SK-N-SH (cell line): ENCODE results near the gene KLHL35. TPM values are rescaled to one million over a fixed set of nuclear protein-coding genes. Genes with fewer than 3 reads are reported as not detected.

ENCODE experiments used
- CTCF ChIA-PET: fragments of 300-600, 350-600 bp; formaldehyde crosslinking; extraction: SDS; loops from one replicate; lab custom pipeline; 2021; lab: Yijun Ruan, JAX
- POLR2A ChIA-PET: fragments of 350-600 bp; sonication (Branson Sonifier 250); formaldehyde crosslinking; extraction: SDS; loops from one replicate; lab custom pipeline; 2020; ENCODE audit warnings: antibody characterized with exemption, inconsistent platforms; lab: Yijun Ruan, JAX
- DNase-seq: peaks from one replicate; pipeline ENCODE4 v3.0.0; 2012
- H2AFZ ChIP-seq: fragments of 200-600 bp; sonication (generic); 2 replicates; pipeline ENCODE4 v1.8.1; 2016; ENCODE audit warnings: antibody characterized with exemption, mild to moderate bottlenecking, low read depth
- H3F3A ChIP-seq: fragments of 200-600 bp; sonication (generic); replicated peaks from 2 replicates; pipeline ENCODE3; 2016; ENCODE audit warnings: antibody characterized with exemption, mild to moderate bottlenecking; ENCODE audit not compliant: insufficient read depth
- H3K27ac ChIP-seq, 2 experiments: fragments of 200-500 bp in 1 of 2; fragments of 200-600 bp in 1 of 2; sonication (Bioruptor generic) in 1 of 2; sonication (generic), shearing (Covaris generic) in 1 of 2; 2 replicates each; pipeline versions ENCODE4 v1.5.1 to v1.6.1; 2014 to 2016; ENCODE audit warnings: low read depth in 2 of 2, inconsistent platforms in 1 of 2, low read length in 1 of 2, mild to moderate bottlenecking in 1 of 2, mixed read lengths in 1 of 2
- H3K27me3 ChIP-seq: fragments of 200-600 bp; sonication (generic), shearing (Covaris generic); 2 replicates; pipeline ENCODE4 v1.6.1; 2016; ENCODE audit warnings: mixed run types; ENCODE audit not compliant: insufficient read depth
- H3K36me3 ChIP-seq, 2 experiments: fragments of 200-500 bp in 1 of 2; fragments of 200-600 bp in 1 of 2; sonication (Bioruptor generic) in 1 of 2; sonication (generic) in 1 of 2; replicated peaks in 1 of 2; 2 replicates each; pipeline versions ENCODE3 to v1.5.1; 2014 to 2016; ENCODE audit warnings: low read length in 1 of 2, mild to moderate bottlenecking in 1 of 2; ENCODE audit not compliant: insufficient read depth in 2 of 2, control insufficient read depth in 1 of 2
- H3K4me1 ChIP-seq, 2 experiments: fragments of 200-500 bp in 1 of 2; fragments of 200-600 bp in 1 of 2; sonication (Bioruptor generic) in 1 of 2; sonication (generic), shearing (Covaris generic) in 1 of 2; 2 replicates each; pipeline versions ENCODE4 v1.5.1 to v1.6.1; 2014 to 2016; ENCODE audit warnings: low read depth in 1 of 2, low read length in 1 of 2, mixed run types in 1 of 2; ENCODE audit not compliant: insufficient read depth in 2 of 2, control insufficient read depth in 1 of 2
- H3K4me2 ChIP-seq: fragments of 200-600 bp; sonication (generic), shearing (Covaris generic); 2 replicates; pipeline ENCODE4 v1.6.1; 2017; ENCODE audit warnings: mixed run types
- H3K4me3 ChIP-seq, 2 experiments: fragments of 200-500 bp in 1 of 2; fragments of 200-600 bp in 1 of 2; sonication (Bioruptor generic) in 1 of 2; sonication (generic), shearing (Covaris generic) in 1 of 2; 2 replicates each; pipeline versions ENCODE4 v1.5.1 to v1.8.1; 2014 to 2016; ENCODE audit warnings: low read depth in 2 of 2, inconsistent platforms in 1 of 2, low read length in 1 of 2, mild to moderate bottlenecking in 1 of 2, mixed read lengths in 1 of 2, moderate library complexity in 1 of 2
- H3K79me2 ChIP-seq: fragments of 200-600 bp; sonication (generic); 2 replicates; pipeline ENCODE4 v1.8.1; 2017; ENCODE audit warnings: mild to moderate bottlenecking; ENCODE audit not compliant: insufficient read depth
- H3K9ac ChIP-seq: fragments of 200-600 bp; sonication (generic); 2 replicates; pipeline ENCODE4 v1.6.1; 2017; ENCODE audit warnings: mixed run types
- H3K9me2 ChIP-seq: fragments of 200-600 bp; sonication (generic); 2 replicates; pipeline ENCODE4 v1.6.1; 2017; ENCODE audit warnings: mixed run types
- H3K9me3 ChIP-seq: fragments of 200-600 bp; sonication (generic); 2 replicates; pipeline ENCODE4 v1.6.1; 2017; ENCODE audit warnings: mixed run types, mild to moderate bottlenecking, moderate library complexity
- H4K20me1 ChIP-seq: fragments of 200-600 bp; sonication (generic); 2 replicates; pipeline ENCODE4 v1.6.1; 2017; ENCODE audit warnings: mild to moderate bottlenecking, mixed run types; ENCODE audit not compliant: insufficient read depth
- CHD2 ChIP-seq: fragments of 150-350 bp; IDR thresholded peaks from 2 replicates; pipeline ENCODE4 v1.6.1; 2018; ENCODE audit warnings: low read length; ENCODE audit not compliant: partially characterized antibody
- ELF1 ChIP-seq: IDR thresholded peaks from 2 replicates; pipeline ENCODE4 v1.4.0; 2012
- EP300 ChIP-seq, 2 experiments: IDR thresholded peaks; 2 replicates each; pipeline versions ENCODE4 v1.4.0 to v1.6.1; 2012; ENCODE audit warnings: borderline replicate concordance in 1 of 2, low read depth in 1 of 2, low read length in 1 of 2
- FOSL2 ChIP-seq: IDR thresholded peaks from 2 replicates; pipeline ENCODE4 v1.4.0; 2012; ENCODE audit warnings: low read depth, mild to moderate bottlenecking, moderate library complexity, borderline replicate concordance
- FOXJ3 ChIP-seq: sonication (generic); formaldehyde crosslinking; IDR thresholded peaks from 2 replicates; pipeline ENCODE4 v1.5.1; 2020; ENCODE audit warnings: mild to moderate bottlenecking, missing genetic modification reagents
- GABPA ChIP-seq: IDR thresholded peaks from 2 replicates; pipeline ENCODE4 v1.4.0; 2012; ENCODE audit warnings: low read depth, mild to moderate bottlenecking
- MEF2A ChIP-seq: IDR thresholded peaks from 2 replicates; pipeline ENCODE4 v1.4.0; 2012; ENCODE audit warnings: low read depth, borderline replicate concordance
- MXI1 ChIP-seq: IDR thresholded peaks from 2 replicates; pipeline ENCODE4 v1.6.1; 2012; ENCODE audit warnings: mild to moderate bottlenecking, low read depth, low read length, improper control_type of control experiment
- NRF1 ChIP-seq: IDR thresholded peaks from 2 replicates; pipeline ENCODE4 v1.6.1; 2012; ENCODE audit warnings: low read depth, mild to moderate bottlenecking, low read length
- POLR2AphosphoS5 ChIP-seq: IDR thresholded peaks from 2 replicates; pipeline ENCODE4 v1.6.1; 2012; ENCODE audit warnings: low read depth, low read length
- RXRA ChIP-seq: IDR thresholded peaks from 2 replicates; pipeline ENCODE4 v1.4.0; 2012; ENCODE audit warnings: low read depth, mild to moderate bottlenecking, borderline replicate concordance
- SIN3A ChIP-seq: IDR thresholded peaks from 2 replicates; pipeline ENCODE4 v1.6.1; 2012; ENCODE audit warnings: low read depth, mild to moderate bottlenecking, low read length, moderate library complexity, borderline replicate concordance
- SMC3 ChIP-seq: IDR thresholded peaks from 2 replicates; pipeline ENCODE4 v1.6.1; 2012; ENCODE audit warnings: low read depth, low read length, improper control_type of control experiment
- TEAD4 ChIP-seq: IDR thresholded peaks from 2 replicates; pipeline ENCODE4 v1.4.0; 2012; ENCODE audit warnings: mild to moderate bottlenecking, borderline replicate concordance; ENCODE audit not compliant: insufficient read depth
- WGBS: methylation state at CpG from one replicate; pipeline ENCODE4 v1.1.6; 2017; ENCODE audit warnings: low lambda C conversion rate; 5-methylcytosine and 5-hydroxymethylcytosine counted together
- polyA plus RNA-seq, 3 experiments: library from polyadenylated mRNA; depleted of rRNA; stranded (reverse); fragments of >200 nt; gene quantifications; 2 replicates each; pipeline ENCODE4 v1.2.3, GENCODE V29; 2012
- TF ChIP-seq, protein P1 (sequence below): fragments of 150-350 bp; IDR thresholded peaks from 2 replicates; pipeline ENCODE4 v1.6.1; 2017; ENCODE audit warnings: antibody characterized with exemption, low read length, low read depth, borderline replicate concordance
- TF ChIP-seq, protein P2 (sequence below): IDR thresholded peaks from 2 replicates; pipeline ENCODE4 v1.6.1; 2012; ENCODE audit warnings: mild to moderate bottlenecking, low read depth, low read length, moderate library complexity
- TF ChIP-seq, protein P3 (sequence below): IDR thresholded peaks from 2 replicates; pipeline ENCODE4; 2012
- TF ChIP-seq, protein P4 (sequence below): IDR thresholded peaks from 2 replicates; pipeline ENCODE4 v1.4.0; 2012; ENCODE audit warnings: low read depth, borderline replicate concordance

The KLHL35 gene
- polyA plus RNA-seq, 1 of the 3 experiments (the other 2 are of a cell fraction): 1.7 TPM

DNA sequence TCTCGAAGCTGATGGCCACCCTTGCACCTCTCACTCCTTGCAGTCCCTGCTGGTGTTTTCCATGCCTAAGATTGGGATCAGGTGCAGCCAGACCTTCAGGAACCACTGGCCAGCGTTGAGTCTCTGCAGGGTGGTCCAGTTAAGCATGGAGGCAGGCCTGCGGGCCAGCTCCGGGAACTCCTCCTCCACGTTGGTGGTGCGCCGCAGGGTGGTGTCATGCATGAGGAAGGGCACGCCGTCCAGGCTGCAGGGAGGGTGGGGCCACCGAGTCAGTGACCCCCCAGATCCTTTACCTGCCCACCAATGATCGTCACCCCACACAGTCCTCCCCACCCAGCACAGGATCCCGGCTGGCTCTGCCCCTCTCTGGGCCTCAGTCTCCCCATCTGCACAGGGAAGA, 10.0 kb upstream of the KLHL35 start (continued):
- TF ChIP-seq EP300 (IDR thresholded peaks at IDR 0.05; ENCODE audit: borderline replicate concordance in 1 of 2, low read depth in 1 of 2, low read length in 1 of 2) (no peak), SIN3A (no peak), GABPA (no peak), FOSL2 (no peak), RXRA (no peak)
- TF ChIP-seq, protein P1, sequence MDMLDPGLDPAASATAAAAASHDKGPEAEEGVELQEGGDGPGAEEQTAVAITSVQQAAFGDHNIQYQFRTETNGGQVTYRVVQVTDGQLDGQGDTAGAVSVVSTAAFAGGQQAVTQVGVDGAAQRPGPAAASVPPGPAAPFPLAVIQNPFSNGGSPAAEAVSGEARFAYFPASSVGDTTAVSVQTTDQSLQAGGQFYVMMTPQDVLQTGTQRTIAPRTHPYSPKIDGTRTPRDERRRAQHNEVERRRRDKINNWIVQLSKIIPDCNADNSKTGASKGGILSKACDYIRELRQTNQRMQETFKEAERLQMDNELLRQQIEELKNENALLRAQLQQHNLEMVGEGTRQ: no peak

DNA sequence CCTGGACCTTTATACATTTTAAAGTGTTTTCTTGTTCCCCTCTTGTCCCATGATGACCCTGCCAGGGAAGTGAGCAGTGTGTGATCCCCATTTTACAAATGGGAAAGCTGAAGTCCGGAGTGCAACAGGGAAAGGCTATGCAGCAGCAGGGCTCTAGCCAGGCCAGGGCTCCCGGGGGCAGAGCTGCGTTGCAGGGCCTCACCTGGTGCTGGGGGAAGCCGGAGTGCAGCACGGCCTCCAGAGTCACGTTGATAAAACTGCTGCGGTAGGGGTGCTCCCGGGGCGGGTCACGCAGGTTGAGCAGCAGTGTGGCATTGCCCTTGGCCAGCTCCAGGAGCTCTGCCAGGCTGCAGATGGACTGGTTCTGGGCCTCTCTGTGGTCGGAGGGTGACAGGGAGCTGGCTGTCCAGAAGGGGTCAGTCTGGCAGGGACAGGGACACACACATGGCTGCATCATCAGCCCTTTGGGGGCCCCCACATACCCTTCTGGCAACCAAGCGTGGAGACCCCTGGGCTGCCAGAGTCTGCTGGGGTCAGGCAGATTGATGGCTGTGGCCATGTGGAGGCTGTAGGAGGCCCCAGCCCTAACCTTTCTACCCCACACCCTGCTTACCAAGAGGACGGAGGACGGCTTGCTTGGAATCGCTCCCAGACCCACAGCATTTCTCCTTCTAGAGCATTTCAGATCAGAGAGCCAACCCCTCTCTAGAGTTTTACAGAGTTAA, 9.3 kb upstream of the KLHL35 start:
- Histone ChIP-seq H3F3A (no peaks in the 10 kb centered on the region), H2AFZ (no peak overlapping the region), H3K36me3 (no peaks in the 10 kb centered on the region), H3K9me3 (no peaks in the 10 kb centered on the region), H3K9me2 (no peaks in the 10 kb centered on the region), H3K4me1 (peaks cover 0 to 2% of the 10 kb centered on the region in 2 experiments; a peak in 1 of 4 replicates), H3K27me3 (no peaks in the 10 kb centered on the region), H4K20me1 (no peaks in the 10 kb centered on the region), H3K4me2 (no peak overlapping the region), H3K9ac (no peak overlapping the region), H3K27ac (no peak overlapping the region), H3K79me2 (no peaks in the 10 kb centered on the region), H3K4me3 (no peak overlapping the region)
- no peak for TF ChIP-seq TEAD4
- no peak for TF ChIP-seq MXI1
- TF ChIP-seq POLR2AphosphoS5: no peak
- no peak for TF ChIP-seq CHD2
- TF ChIP-seq, protein P2, sequence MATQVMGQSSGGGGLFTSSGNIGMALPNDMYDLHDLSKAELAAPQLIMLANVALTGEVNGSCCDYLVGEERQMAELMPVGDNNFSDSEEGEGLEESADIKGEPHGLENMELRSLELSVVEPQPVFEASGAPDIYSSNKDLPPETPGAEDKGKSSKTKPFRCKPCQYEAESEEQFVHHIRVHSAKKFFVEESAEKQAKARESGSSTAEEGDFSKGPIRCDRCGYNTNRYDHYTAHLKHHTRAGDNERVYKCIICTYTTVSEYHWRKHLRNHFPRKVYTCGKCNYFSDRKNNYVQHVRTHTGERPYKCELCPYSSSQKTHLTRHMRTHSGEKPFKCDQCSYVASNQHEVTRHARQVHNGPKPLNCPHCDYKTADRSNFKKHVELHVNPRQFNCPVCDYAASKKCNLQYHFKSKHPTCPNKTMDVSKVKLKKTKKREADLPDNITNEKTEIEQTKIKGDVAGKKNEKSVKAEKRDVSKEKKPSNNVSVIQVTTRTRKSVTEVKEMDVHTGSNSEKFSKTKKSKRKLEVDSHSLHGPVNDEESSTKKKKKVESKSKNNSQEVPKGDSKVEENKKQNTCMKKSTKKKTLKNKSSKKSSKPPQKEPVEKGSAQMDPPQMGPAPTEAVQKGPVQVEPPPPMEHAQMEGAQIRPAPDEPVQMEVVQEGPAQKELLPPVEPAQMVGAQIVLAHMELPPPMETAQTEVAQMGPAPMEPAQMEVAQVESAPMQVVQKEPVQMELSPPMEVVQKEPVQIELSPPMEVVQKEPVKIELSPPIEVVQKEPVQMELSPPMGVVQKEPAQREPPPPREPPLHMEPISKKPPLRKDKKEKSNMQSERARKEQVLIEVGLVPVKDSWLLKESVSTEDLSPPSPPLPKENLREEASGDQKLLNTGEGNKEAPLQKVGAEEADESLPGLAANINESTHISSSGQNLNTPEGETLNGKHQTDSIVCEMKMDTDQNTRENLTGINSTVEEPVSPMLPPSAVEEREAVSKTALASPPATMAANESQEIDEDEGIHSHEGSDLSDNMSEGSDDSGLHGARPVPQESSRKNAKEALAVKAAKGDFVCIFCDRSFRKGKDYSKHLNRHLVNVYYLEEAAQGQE: no peak
- TF ChIP-seq SIN3A: no peak
- no peak for TF ChIP-seq MEF2A
- no peak for TF ChIP-seq SMC3
- TF ChIP-seq, protein P3, sequence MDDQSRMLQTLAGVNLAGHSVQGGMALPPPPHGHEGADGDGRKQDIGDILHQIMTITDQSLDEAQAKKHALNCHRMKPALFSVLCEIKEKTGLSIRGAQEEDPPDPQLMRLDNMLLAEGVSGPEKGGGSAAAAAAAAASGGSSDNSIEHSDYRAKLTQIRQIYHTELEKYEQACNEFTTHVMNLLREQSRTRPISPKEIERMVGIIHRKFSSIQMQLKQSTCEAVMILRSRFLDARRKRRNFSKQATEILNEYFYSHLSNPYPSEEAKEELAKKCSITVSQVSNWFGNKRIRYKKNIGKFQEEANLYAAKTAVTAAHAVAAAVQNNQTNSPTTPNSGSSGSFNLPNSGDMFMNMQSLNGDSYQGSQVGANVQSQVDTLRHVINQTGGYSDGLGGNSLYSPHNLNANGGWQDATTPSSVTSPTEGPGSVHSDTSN: no peak
- TF ChIP-seq ELF1: no peak
- TF ChIP-seq, protein P4, sequence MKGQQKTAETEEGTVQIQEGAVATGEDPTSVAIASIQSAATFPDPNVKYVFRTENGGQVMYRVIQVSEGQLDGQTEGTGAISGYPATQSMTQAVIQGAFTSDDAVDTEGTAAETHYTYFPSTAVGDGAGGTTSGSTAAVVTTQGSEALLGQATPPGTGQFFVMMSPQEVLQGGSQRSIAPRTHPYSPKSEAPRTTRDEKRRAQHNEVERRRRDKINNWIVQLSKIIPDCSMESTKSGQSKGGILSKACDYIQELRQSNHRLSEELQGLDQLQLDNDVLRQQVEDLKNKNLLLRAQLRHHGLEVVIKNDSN: no peak
- no peak for TF ChIP-seq NRF1
- no peak for TF ChIP-seq FOXJ3
- DNase-seq: no peak
- POLR2A ChIA-PET: interaction anchor here (0.6 to 0.8 kb wide), 2 partner anchors 9 to 11 kb away, joined by 3 read pairs; no protein-coding TSS in a partner anchor
- CTCF ChIA-PET: interaction anchor here (1.8 to 8.5 kb wide), 4 partner anchors 16 to 85 kb away, joined by 6 to 275 read pairs (median 38); partner anchors contain the start of gene GDPD5
- WGBS: 90% methylated on average over 8 of the region's 15 CpGs
